Anterior cingulate cortex (tissue), 58 donors: ENCODE data around the gene SBDS.
"Not testable (repeated sequence)": the region's sequence is repeated elsewhere in the genome, so short reads cannot be mapped to it uniquely, and the experiment has no call there.

Source experiments
- DNase-seq, 58 donors: peaks; one replicate each; lab custom pipeline; 2025; lab: John Stamatoyannopoulos, UW

SBDS gene

GRCh38 chr7:66995050-66995776 is at the start of gene SBDS:
Gene SBDS, minus strand, starts transcription at chr7:66995586. Its CDS starts 169 bp downstream, at chr7:66995417.
- peak; percentile 29 to 97 (median 92) for DNase-seq

- DNase-seq, result not testable (repeated sequence)
Observed at GRCh38 chr7:67043559-67043930, 48.2 kb upstream of the SBDS start.

GRCh38 chr7:67042781-67043558 is 47.6 kb upstream of the SBDS start:
- DNase-seq, result peak in 44 of 58 donors; percentile 1 to 77 (median 28)

DNA sequence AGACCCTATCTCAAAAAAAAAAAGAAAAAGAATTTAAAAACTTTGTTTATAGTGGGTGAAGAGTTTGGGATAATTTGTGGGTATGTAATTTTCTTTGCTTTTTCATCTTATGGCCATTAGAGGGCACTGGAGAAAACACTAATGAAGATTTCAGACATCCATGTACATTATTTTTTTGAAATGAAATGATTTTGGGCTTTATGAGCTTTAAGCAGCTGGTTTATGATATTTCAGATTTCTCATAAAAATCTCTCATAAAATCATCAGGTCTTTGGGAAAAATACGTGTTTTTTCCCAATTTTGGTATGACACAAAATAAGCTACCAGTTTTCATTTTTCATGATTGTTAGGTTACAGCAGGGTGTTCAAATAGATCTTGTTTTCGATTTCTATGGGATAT is 45.4 kb upstream of the SBDS start:
- DNase-seq, result not testable (repeated sequence)

GRCh38 chr7:67036432-67037395 is 41.3 kb upstream of the SBDS start:
- peak in 50 of 58 donors; percentile 6 to 88 (median 63) for DNase-seq

DNA sequence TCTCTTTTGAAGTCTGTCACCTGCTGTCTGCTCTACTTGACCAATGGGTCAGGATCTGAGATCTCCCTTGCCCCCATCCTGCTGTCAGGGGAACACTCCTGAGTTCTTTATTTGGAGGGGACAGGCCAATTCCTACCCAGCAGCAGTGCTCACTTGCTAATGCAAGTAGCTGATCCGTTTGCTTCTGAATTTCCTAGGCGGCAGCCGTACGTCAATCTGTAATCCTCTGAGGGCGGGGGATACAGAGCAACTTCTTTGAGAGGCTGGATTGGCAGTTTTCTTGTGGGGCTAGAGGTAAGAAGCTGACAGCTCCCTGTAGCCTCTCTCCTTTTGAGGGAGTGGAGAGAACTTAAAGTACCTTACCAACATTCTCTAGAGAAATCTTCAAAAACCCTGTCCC is 37.9 kb upstream of the SBDS start:
- peak in 1 of 58 donors; percentile 6 for DNase-seq

GRCh38 chr7:67031685-67032084 is 36.3 kb upstream of the SBDS start:
- DNase-seq, result not testable (repeated sequence)

DNA sequence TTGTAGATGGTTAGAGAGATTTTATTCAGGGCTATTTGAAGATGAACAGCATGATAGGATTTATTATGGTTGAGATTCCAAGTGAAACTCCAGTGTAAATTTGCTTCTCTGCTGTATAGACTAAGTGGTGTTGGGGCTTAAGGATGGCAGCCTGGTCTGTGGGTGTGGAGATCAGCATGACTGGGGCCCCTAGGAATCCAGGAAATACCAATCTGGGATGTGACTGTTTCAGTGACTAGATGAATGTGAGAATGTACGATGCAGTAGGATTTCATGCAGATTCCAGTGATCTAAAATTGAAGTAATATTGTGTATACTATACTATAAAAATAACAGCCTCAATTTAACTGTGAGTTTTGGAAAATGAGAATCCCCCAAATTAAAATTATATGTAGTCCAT is 30.1 kb upstream of the SBDS start:
- not testable (repeated sequence) for DNase-seq

- no peak for DNase-seq
Observed at GRCh38 chr7:67022511-67022910, 27.1 kb upstream of the SBDS start.

DNA sequence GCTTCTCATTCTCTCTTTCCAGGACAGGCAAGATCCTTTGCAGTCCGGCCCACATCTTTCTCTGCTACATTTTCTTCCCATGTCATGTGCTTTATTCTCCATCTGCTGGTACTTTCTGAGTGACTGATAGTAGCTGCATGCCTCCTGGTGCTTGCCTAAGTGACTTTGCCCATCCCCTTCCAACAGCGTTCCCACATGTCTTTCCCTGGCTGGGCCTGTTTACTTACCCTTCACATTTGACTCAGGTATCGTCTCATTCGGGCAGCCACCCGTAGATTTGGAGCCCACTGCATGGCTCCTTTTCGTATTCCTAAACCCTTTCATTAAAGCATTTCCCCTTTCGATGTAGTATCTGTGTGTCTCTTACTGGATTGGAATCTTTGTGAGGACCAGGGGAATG is 25.9 kb upstream of the SBDS start:
- no peak for DNase-seq

DNA sequence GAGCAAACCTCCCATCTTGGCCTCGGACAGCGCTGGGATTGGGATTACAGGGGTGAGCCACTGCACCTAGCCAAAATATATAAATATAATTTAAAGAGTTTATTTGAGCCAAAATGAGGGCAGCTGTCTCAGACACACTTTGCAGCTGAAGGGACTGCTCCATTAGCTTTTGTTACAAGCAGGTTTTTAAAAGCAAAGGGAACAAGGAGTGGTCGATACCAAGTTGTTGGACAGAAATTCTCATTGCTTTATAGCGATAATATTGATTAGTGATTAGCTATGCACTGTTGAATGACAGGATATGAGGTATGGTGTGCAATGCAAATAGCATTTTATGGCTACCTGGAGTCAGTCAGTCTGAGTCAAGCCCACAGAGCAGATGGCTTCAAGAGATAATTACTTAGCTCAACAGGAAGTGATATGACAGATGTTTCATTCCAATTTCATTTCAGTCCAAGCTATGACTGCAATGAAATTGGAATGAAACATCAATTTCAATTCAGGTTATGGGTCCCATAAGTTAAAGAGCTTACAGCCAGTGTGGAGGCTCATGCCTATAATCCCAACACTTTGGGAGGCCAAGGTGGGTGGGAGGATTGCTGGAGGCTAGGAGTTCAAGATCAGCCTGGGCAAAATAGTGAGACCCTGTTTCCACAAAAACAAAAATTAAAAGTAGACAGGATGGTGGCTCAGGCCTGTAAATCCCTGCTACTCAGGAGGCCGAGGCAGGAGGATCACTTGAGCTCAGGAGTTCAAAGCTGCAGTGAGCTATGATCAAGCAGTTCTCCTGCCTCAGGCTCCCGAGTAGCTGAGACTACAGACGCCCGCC is 24.4 kb upstream of the SBDS start:
- DNase-seq, result peak in 1 of 58 donors; percentile 12

GRCh38 chr7:67018940-67019339 is 23.6 kb upstream of the SBDS start:
- DNase-seq, result no peak

DNA sequence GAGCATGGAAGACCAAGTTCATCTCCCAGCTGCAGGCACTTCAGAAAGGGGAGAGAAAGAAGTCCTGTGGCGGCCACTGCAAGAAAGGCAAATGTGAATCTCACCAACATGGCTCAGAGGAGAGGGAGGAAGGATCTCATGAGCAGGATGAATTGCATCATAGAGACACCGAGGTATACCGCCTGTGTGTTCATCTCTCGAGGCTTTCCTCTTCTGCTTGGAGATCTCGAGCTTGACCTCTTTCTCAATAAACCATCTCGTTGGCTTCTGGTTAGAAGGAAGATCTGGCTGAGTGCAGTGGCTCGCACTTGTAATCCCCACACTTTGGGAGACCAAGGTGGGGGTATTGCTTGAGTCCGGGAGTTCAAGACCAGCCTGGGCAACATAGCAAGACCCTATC is 22.6 kb upstream of the SBDS start:
- DNase-seq, result not testable (repeated sequence)

DNA sequence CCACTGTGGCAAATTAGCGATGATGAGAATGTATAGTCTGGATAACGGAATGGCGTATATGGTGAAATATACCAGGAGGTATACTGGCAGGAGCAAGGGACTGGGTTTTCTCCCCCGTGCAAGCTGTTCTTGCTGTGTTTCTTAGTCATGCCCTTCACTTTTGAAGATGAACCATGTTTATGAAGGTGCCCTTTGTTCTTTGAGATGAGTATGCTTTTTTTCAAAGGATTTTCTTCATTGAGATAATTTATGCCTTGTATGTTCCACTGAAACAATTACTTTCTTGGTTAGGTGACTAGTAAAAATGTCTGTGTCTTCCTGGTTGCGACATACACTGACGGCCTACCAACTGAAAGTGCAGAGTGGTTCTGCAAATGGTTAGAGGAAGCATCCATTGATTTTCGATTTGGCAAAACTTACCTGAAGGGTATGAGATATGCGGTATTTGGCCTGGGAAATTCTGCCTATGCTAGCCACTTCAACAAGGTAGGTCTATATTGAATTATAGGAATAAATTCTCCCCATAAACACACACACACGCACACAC is 18.8 kb upstream of the SBDS start:
- DNase-seq, result not testable (repeated sequence)

GRCh38 chr7:67009677-67010076 is 14.3 kb upstream of the SBDS start:
- DNase-seq, result not testable (repeated sequence)

DNA sequence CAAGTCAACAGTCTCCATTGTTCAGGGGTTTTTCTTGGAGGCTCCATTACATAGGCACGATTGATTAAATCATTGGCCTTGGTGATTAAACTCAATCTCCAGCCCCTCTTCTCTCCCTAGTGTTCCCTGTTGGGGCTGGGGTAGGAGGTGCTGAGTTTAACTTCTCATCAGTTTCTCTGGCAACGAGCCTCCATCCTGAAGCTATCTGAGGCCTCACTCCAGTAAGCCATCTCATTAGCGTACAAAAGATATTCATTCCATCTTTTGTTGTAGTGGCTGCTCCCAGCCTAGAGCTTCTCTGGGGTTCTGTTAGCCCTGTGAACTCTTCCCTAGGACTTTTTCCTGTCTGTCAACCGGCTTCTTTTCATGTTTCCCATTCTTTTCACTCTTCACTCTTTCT is 12.9 kb upstream of the SBDS start:
- no peak for DNase-seq

DNA sequence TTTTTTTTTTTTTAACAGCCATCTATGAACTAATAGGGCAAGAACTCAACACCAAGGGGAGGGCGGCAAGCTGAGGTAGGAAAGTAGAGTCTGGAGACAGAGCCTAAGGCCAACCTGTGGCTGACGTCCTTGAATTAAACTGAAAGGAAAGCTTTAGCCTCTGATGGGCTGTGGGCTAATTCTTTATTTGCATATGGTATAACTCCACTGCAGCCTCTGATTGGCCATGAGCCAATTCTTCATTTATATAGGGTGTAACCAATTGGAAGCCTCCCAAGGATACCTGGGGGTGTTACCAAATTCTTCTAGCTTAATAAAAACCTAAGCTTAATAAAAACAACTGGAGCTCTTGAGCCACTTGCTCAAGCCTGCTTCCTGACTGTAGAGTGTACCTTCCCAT is 11.6 kb upstream of the SBDS start:
- no peak for DNase-seq

GRCh38 chr7:67004145-67004544 is 8.8 kb upstream of the SBDS start:
- not testable (repeated sequence) for DNase-seq

GRCh38 chr7:67000601-67001258 is 5.3 kb upstream of the SBDS start:
- peak in 2 of 58 donors; percentile 1 to 8 for DNase-seq
